Activated T-cell treated with anti-CD3 and anti-CD28 coated beads for 48 hours (primary cell): ENCODE results near the gene PRRG3.

Experiments used
- DNase-seq: peaks from one replicate; pipeline ENCODE4 v3.0.0-alpha.2; 2020; ENCODE audit warnings: low read depth

Gene PRRG3

DNA sequence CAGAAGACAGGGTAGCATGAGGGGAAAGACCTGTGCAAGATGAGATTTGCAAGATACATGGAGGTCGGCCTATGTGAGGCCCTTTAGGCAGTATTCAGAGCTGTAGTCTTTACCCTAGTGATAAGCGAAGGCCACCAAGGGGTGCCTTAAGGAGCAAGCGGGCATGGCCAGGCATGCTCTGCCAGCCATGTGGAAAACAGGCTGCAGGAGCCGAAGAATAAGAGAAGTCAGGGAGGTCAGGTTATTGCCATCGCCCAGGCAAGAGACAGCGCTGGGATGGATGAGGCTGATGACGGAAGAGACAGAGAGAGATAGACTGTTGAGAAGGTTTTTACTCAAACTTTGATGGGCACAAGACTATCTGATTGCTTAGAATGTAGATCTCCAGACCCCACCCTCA is 13.6 kb downstream of the PRRG3 start:
- no peak for DNase-seq

DNA sequence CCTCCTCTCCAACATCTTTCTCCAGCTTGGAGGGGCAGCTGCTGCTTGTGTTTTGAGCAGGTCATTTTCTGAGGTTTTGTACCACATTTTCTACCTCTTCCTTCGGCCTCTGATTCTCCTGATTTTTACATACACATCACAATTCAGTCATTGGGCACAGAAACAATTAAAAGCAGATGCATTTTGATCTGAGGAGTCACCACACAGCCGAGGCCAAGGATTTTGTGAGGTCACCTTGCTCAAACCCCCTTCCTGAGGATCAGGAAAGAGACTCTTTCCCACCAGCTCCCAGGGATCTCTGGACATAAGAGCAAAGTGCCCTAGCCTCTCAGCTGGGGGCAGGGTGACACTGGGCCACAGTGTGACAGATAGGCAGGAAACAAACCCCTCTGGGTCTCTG is 15.2 kb downstream of the PRRG3 start:
- no peak for DNase-seq

DNA sequence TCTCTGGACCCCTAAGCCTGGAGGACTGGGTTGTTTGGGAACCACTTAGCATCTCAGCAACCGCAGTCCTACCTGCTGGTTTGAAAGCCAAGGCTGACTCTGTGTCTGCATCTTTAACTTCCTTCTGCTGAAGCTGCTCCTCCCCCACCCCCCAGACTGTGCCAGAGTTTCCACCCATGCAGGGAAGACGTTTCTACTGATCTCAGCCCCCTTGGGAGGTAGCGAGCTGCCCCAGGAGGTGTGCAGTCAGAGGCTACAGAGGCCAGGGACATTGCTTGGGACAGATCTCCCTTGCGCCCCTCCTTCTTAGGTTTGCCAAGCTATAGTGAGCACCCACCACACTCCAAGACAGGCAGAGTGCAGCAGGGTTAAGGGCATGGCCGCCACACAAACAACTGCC is 15.9 kb downstream of the PRRG3 start:
- DNase-seq: no peak

DNA sequence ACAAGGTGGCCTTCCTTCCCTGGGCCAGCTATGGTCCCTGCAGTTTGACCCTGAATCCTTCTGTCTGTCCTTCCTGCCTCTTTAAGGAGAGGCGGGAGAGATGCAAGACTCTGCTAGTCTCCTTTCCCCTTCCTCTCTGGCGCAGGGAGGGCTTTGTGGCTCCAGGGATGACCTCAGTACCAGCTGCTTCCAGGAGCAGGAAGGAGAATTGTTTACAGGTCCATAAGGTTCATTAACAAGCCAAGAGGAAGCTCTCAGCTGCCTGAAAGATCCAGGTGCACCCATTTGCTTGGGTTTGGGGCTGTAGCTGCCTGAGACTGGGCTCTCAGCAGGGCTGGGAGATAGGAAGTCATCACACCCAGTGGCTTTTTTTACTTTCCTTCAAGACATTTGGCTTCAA is 16.5 kb downstream of the PRRG3 start:
- no peak for DNase-seq

DNA sequence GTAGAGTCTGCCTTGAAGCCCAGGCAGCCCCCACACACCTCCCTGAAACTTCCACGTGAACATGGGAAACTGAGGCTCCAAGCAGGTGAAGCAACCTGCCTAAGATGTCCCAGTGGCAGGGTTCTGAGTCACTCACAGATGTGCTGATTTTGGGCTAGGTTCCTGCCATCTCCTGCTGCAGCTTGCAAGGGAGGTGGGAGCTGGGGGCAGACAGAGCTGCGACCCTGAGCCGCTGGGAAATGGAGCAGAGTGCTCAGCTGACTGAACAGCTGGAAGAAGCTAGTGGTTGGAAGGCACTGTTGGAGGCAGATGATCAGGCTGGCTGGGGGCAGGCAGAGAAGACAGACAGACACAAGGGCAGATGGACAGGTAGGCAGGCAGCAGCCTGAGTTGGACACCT is 17.0 kb downstream of the PRRG3 start:
- no peak for DNase-seq

DNA sequence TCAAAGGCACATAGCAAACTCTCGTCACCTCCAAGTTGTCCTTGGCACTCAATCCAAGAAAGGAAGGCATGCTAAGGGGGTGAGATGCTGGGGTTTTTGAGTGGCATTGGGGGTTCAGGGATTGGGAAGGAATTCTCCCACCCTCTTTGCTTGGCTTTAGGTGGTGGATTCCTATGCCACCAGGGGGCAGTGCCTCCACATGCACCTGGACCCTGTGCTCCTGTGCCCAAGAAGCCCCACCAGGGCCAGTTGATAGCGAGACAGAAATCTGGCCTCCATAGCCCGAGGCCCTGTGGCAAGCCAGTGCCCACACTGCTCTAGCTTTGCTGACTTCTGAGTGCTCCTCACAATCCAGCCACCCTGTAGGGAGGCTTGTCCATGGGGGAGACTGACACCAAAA is 18.6 kb downstream of the PRRG3 start:
- DNase-seq: peak; percentile 4

DNA sequence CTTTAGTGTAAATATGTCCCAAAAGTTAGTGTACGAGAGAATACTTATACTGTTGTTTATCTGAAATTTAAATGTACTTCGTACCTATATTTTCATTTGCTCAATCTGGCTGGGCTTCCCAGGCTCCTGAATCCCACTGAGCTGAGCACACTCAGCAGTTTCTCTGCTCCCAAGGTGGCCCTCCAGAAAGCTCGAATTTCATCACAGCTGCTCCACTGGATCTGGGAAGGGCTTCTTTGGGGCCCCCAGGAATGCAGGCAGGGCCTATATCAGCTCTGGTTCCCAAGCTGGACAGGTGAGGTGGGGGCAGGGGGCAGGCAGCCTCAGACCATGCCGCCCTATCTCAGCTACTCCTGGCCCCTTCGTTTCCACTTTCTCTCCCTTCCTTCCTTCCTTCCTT is 19.1 kb downstream of the PRRG3 start:
- no peak for DNase-seq

DNA sequence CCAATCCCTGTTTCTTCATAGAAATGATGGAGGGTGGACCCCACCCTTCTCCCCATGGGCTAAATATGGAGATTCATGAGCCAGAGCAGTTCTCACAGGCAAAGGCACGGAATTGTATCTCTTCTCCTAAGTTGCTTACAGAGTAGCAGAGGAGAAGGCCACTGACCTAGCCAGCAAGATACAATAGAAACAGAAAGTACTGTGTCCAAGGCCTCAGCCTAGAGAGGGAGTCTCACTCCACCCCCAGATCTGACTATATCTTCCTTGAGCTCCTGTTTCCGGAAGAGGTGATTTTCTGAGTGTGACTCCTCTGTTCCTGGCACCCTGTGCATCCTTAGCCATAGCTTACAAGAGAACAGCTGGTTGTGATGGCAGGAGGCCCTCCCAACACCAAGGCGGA is 20.5 kb downstream of the PRRG3 start, which contains the start of gene FATE1:
TSS of gene FATE1 (plus strand) at position 284 of the 400 bp plus-strand sequence. CDS start at position 369, 85 bp downstream.
- no peak for DNase-seq

DNA sequence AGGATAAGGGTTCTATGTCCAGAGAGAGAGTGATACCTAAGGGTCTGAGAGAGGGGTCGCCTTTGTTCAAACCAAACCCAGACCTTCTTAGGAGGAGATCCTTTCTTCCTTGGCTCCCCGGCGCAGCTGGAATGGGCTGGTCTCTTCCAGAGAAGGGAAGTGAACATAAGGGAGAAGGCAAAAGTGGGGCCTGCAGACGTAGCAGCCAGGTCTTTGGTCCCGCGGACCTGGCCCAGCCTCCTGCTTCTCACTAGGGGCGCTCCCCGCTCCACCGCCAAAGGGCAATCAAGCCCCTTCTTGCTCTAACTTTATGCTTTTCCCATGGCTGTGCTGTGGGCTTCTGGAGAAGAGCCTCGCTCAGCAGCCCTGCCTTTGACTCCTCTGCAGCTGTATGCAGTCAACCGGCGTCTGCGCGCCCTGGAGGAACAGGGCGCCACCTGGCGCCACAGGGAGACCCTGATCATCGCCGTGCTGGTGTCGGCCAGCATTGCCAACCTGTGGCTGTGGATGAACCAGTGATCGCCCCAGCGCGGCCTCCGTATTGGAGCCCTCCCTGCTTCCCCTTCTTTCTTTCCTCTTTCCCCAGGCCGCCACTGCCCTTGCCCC is 27.1 kb downstream of the PRRG3 start:
- no peak for DNase-seq

DNA sequence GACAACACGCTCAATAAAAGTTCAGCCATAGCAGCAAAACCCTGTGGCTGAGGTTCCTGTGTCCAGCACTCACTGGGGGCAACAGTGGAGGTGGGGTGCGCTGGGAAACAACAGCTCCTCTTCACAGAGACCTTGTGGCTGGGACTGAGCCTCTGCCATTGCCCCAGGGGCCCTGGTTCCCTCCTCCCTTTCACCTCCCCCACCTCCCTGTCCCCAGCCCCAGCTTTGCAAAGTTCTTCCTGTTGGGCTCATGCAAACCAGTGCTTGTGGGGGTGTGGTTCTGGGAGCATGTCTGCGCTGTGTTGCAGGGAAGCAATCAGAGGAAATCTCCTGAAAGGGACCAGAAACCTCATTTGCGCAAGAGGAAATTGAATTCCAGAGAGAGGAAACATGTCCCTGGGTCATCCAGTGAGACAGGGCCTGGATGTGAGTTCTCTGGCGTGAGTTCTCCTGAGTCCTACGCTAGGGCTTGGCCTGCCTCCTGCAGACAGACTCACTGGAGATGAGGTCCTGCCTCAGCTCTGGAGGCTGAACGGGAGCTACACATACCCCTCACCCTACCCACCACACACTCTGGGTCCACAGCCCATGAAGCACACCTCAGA is 28.0 kb downstream of the PRRG3 start:
- no peak for DNase-seq

DNA sequence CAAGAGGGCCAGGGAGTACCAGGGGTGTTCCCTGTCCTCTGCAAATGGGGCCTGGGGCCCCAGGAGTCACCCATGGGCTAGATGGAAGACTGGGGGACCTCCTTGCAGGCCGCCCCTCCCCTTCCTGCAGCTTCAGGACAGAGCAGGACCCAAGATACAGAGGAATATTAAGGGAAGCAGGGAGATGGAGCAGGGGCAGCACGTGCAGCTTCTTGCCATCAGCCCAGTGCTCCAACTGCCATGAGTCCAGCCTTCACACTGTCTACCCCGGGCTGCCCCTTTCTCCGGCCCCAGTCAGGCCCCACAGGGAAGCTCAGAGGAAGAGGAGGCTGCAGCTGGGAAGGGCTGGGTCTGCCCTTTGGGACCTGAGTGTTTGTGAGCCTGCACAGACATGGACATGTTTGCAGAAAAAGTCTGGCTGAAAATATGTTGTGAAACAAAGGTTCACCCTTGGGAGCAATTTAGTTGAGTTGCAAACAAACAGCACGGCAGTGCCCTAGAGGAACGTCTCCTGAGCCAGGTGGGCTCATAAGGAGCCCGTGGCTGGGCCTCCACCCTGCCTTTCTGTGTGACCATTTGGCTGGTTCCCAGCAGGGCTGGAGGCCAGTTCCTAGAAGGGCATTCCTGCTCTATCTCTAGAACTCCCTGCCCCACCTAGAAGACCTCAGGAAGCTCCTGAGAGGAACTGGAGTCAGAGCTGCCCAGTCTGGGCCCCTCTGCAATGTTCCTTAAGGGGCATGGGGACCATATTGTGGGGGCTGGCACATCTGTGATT is 29.5 kb downstream of the PRRG3 start:
- no peak for DNase-seq

DNA sequence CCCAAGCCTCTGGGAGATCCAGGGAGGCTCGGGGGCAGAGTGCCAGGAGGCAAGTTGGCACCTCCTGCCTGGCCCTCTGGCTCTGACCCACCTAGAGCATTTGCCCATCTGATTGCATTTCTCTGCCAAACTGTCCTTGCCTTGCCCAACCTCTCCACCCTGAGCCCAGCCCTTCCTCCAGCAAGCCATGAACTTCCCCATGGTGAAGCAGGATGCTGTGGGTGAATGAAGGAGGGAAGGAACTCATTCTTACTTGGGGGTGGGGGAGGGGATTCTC is 30.0 kb downstream of the PRRG3 start:
- no peak for DNase-seq

DNA sequence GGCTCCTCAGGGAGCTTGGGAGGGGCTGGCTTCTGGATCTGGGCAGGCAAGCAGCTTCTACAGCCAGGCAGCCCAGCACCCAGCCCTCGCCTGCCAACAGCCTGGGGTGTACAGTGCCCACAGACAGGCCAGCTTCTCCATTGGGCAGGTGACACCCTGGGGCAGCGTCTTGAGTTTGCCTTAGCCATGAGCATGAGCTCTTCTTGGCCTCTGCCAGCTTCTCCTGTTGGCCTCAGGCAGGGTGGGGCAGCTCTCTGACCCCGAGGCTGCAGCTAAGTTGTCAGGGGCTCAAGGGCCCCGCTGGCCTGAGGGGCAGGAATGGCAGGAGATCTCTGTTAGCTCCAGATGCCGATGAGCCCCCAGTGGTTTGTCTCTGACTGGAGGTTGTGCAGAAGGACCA is 31.5 kb downstream of the PRRG3 start:
- no peak for DNase-seq

DNA sequence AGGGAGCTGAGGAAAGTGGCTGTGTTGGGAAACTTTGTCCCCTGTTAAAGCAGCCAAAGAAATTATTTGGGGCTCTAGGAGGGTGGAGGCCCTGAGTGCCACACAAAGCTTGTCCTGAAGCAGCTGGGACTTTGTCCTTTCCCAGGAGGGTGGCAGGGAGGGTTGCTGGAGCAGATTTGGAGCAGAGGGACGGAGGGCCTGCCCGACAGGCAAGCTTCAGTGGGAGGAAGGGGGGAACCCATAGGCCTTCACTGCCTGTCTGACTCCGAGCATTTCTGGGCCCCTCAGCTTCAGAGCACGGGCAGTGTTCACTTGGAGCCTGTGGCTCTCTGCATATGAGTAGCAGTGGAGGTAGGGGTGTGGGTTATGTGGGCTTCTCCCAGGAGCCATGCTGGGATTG is 32.1 kb downstream of the PRRG3 start:
- DNase-seq: no peak

DNA sequence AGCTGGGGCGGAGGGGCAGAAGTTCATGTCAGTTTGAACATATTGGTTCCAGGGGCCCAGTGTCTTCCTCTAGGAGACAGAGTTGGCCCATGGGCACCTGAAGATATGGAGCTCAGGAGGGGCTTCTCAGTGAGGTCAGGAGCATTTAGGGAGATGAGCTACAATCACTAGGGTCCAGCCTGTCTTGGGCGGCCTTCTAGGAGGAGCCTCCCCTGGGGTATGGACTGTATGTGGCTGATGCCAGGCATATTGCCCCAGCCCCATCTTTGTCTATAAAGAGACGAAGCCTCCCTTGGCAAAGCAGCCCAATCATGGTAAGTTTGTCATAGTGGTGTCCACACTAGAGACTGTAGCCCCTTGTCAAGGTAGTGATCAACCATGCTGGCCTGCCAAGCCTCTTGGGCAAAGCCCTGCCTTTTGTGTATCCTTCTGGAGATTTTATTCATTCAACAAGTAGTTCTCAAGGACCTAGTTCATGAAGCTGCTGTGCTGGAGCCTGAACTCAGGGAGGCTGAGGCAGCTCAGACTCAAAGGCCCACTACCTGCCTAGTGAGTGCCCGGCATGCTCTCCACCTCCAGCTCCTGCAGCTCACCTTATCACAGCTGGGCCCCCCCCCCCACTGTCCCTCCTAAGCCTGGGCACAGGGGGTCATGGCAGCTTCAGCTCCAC is 33.9 kb downstream of the PRRG3 start:
- DNase-seq: no peak

DNA sequence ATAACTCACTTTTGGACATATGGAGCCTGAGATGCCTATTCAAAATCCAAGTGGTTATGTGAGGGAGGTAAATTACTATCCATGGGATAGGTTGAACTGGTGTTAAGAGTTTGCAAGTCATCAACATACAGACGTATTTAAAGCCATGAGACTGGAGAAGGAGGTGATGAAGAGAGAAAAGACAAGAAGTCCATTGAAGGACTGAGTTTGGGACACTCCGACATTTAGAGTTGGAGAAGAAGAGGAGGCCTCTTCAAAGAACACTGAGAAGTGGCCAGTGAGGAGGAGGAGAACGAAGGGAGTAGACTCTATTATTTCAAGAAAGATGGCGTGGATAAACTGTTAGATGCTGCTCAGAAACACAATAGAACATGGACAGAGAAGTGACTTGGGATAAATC is 39.2 kb downstream of the PRRG3 start, which contains the start of gene CNGA2:
TSS of gene CNGA2 (plus strand) at position 301 of the 400 bp plus-strand sequence. CDS start 3,738 bp downstream, outside the sequence.
- DNase-seq: no peak

DNA sequence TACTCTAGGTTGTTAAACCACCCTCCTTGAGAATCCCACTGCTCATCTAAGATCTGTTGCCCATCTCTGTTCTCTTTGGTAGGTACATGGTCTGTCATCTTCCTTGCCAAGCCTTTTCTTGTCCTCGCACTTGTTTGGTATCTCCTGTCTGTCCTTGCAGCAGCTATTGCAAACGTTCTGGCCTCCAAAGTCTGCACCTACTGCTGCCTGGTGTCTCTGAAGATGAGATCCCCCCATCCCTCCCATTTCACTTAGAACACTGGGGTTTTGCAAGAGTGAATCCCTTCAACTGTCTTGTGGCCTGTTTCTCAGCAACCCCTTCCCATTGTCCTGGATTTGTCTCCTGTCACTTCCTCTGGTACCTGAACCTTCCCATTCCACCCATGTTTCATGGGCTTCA is 40.0 kb downstream of the PRRG3 start:
- no peak for DNase-seq

DNA sequence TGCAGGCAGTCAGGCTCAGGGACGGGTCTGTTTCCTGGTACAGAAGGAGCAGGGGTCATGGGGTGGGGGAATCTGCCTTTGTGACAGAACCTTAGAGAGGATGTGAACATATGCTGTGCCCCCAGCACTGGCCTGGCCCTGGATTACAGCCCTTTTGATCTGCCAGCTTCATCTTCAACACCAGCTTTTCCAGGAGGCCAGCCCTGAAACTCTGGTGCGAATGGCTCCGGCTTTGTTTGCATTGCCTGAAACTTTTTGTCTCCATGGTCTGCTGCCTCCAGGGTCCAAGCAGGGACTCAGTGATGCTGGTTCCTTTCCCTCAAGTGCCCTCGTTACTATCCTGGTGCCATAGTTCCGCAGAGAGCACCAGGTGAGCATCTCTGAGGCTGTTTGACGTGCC is 41.4 kb downstream of the PRRG3 start:
- no peak for DNase-seq

DNA sequence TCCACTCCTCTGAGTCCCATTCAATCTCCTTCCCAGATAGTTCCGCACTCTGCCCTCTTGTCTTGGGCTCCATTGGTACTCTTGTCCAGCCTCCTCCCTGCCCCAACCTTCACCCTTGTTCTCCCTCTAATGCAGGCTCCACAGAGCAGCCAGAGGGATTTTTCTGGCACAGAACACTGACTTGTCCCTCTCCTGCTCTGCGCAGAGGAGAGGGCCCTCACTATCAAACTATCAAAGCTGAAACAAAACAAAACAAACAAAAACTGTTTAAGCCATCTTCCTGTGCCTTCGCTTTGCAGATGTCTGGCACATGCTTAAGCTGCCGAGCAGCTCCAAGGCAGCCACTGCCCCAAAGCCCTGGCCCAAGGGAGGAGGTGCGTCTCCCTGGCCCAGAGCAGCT is 42.2 kb downstream of the PRRG3 start:
- DNase-seq: no peak

DNA sequence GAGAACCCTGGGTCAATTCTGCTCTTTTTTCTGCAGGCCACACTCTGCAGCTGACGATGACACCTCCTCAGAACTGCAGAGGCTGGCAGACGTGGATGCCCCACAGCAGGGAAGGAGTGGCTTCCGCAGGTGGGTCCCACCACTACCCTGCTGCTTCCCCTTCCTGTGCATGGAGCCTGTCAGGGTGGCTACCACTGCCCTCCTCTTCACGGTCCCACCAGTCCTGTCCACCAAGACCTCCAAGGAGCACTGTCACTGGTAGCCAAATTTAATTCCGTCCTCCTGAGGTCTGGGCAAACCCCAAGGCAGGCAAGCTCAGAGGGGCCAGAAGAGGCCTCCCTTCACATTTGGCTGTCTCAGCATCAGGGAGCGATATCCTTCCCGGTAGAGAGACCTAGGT is 43.5 kb downstream of the PRRG3 start:
- no peak for DNase-seq

DNA sequence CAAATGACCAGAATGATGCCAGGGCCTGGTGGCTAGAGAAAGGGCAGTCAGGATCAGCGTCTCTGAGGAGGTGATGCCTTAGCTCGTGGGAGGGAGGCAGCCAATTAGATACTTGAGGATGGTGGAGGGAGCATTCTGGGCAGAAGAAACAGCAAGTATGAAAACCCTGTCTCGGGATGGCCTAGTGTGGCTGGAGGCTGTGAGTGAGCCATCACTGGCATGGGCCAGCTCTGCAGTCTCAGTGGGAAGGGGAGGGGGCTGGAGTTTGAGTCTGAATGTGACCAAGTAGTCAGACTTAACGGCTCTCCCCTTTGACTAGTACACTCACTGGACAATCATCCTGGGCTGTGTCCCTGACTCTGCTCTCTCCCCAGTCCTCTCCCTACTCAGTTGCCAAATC is 46.3 kb downstream of the PRRG3 start:
- DNase-seq: no peak

DNA sequence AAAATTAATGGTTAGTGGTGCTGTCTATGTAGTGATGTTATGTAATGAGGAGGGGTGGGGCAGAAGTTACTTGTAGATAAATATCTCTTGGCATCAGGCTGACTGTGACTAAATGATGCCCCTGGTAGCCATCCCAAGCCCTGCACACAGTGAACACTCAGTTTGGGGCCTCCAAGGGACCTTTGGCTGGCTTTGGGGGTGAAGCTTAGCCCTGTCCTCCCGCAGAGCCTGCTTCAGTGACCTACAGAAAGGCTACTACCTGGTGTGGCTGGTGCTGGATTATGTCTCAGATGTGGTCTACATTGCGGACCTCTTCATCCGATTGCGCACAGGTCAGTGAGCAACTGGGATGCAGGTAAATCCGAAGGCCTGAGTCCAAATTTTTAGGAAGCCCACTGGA is 47.1 kb downstream of the PRRG3 start:
- DNase-seq: no peak
